ENCODE results near the gene TMEM40.
"Not testable (repeated sequence)": the region's sequence is repeated elsewhere in the genome, so short reads cannot be mapped to it uniquely, and the experiment has no call there.

Gene TMEM40

GRCh38 chr3:12710062-12710461, 49.0 kb downstream of the TMEM40 start:
- DNase-seq = no peak

GRCh38 chr3:12709334-12709733, 49.7 kb downstream of the TMEM40 start:
- DNase-seq = no peak

GRCh38 chr3:12708584-12709192, 50.4 kb downstream of the TMEM40 start:
- DNase-seq = no peak

- no peak for DNase-seq
Observed at GRCh38 chr3:12707449-12707848, 51.6 kb downstream of the TMEM40 start.

- DNase-seq = peak; percentile 23
Observed at GRCh38 chr3:12706504-12707253, 52.4 kb downstream of the TMEM40 start.

GRCh38 chr3:12705981-12706380, 53.1 kb downstream of the TMEM40 start:
- DNase-seq = no peak

- no peak for DNase-seq
Observed at GRCh38 chr3:12705374-12705926, 53.6 kb downstream of the TMEM40 start.

- no peak for DNase-seq
Observed at GRCh38 chr3:12702501-12702900, 56.6 kb downstream of the TMEM40 start.

- not testable (repeated sequence) for DNase-seq
Observed at GRCh38 chr3:12701601-12702000, 57.5 kb downstream of the TMEM40 start.

GRCh38 chr3:12700800-12701199, 58.3 kb downstream of the TMEM40 start:
- no peak for DNase-seq

GRCh38 chr3:12695916-12696315, 63.1 kb downstream of the TMEM40 start:
- DNase-seq = no peak

- DNase-seq = no peak
Observed at GRCh38 chr3:12695112-12695511, 63.9 kb downstream of the TMEM40 start.

GRCh38 chr3:12692444-12692843, 66.6 kb downstream of the TMEM40 start:
- DNase-seq = no peak

- DNase-seq = no peak
Observed at GRCh38 chr3:12689997-12690711, 68.9 kb downstream of the TMEM40 start.

- no peak for DNase-seq
Observed at GRCh38 chr3:12687948-12688347, 71.1 kb downstream of the TMEM40 start.

- no peak for DNase-seq
Observed at GRCh38 chr3:12686096-12686495, 73.0 kb downstream of the TMEM40 start.

Data from COR-L47 (cell line).